GM19035 (cell line): ENCODE measurements around the gene GRM1.

Experiments
- ATAC-seq: cut with Tn5 transposase; IDR thresholded peaks from one replicate; pipeline ENCODE4 v1.9.1; 2021; ENCODE audit not compliant: unreplicated experiment

The GRM1 gene

DNA sequence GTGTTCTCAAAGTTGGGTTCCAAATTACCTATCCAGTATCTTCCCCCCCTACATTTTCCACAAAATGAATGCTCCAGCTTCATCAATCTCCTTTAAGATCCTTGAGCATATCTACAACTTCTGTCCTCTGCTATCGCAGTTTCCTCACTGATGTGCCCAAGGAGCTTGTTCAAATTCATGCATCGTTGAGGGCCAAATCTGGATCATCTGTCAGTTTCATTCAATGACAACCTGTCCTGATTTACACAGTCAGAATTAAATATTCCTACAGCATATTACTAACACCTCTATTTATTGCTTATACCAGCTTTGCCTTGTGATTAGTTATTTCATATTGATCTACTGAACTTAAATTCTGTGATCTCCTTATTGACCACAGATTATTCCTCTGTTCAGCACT is 68.7 kb downstream of the GRM1 start:
- no peak for ATAC-seq

- ATAC-seq = no peak
Observed at GRCh38 chr6:146100776-146101175, 71.9 kb downstream of the GRM1 start.

GRCh38 chr6:146103416-146104072 is 74.7 kb downstream of the GRM1 start:
- ATAC-seq = no peak

GRCh38 chr6:146106532-146106931 is 77.7 kb downstream of the GRM1 start:
- no peak for ATAC-seq

GRCh38 chr6:146110990-146111389 is 82.1 kb downstream of the GRM1 start:
- ATAC-seq = no peak

DNA sequence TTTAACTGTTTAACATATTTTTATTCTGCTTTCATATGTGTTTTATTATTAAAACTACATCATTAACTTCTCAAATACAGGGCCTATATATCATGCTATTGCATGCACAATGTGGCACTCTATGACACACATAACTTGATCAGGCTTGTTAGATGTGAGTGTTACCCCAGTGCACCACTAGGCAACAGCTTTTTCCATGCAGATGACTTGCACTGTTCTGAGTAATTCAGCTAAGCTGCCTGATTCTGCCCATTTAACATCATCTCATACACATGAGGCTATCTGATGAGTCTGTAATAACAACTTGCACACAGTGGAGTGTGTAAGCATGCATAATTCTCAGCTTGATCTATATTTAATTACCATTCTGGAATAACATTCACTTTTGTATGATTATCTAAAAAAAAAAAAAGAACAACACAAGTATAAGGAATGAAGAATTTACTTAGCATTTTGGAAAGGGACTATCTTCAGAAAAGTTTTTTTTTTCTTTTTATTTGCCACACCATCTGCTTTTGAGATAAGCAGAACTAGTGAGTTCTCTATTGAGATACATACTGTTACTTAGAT is 83.1 kb downstream of the GRM1 start:
- no peak for ATAC-seq

DNA sequence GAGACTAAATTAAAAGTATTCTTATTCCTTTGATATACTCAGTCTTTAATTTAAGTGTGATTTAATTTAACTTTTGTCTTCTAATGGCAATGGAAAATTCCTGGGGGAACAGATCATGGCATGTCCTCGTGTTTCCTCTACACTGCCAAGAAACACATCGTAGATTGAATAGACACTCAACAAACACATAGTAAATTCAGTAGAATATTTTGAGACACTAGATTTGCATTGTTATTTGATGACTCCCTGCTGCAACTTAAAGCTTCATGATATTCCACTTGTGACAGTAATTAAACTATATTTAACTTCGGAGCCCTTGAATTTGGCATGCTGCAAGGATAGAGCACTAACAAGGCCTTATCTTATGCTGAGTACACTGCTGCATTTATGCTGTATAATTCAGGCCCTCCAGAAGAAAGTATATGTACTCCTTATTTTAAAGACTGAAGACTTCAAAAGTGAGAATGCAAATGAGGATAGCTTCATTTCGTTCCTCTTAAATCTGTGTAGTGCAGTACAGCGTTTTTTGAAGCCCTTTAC is 84.3 kb downstream of the GRM1 start:
- ATAC-seq = no peak

GRCh38 chr6:146123616-146124015 is 94.8 kb downstream of the GRM1 start:
- no peak for ATAC-seq

DNA sequence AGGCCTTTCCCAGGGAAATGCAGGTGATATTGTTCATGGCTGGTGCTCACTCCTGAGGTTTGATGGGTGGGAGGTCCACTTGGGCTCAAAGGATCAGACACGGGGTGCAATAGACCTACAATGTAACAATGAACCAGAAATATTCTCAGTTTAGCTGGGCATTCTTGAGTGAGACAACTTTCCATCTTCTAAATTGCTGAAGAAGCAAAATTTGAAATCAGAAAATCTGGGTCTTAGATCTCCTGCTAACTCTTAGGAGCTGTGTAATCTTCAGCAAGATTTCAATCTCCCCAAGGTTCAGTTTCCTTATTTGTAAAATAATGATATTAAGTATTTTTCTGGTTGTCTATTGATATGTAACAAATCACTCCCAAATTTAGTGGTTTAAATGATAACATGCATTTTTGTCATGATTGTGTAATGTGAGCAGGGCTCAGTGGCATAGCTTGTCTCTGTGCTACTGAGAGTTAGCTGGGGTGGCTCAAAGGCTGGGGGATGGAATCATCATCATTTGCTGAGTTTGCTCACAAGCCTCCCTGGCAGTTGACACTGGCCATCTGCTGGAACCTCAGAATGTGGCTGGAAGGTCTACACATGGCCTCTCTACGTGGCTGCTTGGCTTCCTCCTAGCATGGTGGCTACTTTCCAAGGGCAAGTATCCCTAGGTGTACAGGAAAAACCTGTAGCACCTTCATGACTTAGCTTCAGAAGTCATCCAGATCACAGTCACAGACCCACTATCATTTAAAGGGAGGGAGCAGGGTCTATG is 98.8 kb downstream of the GRM1 start:
- no peak for ATAC-seq

DNA sequence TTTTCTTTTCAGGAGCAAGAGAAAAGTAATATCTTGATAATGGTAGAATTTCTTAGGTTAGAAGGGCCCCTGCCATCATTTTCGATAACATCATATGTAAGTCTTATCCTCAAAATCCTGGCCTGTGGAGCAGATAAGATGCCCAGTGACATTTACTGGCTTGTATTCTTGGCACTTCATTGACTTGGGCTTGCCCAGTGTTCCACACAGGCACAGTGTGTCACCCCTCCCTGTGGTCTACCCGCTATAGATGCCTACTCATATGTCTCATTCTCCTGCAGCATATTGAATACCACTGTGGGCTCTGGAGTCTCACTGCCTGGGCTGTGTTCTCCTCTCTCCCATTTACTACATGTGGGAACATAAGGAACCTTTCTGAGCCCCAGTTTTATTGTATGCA is 105.0 kb downstream of the GRM1 start:
- no peak for ATAC-seq

- ATAC-seq = no peak
Observed at GRCh38 chr6:146135167-146135566, 106.3 kb downstream of the GRM1 start.

GRCh38 chr6:146146836-146147235 is 118.0 kb downstream of the GRM1 start:
- no peak for ATAC-seq

DNA sequence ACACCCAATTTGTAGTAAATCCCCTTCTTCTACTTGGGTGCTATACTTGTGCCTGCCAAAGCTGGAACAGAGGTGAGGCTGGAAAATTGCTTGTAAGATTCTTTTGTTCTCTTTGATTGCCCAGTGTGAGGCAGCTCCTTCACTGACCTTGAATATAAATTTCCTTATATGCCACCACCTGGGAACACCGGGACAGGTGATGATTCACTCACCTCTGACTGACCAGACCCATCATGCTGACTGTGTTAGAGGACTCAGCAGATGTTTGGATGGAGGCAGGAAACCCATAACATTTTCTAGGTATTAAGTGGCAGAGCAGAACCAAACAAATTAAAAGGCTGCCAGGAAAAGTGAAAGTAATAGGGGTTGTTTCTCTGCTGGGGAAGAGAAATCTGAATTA is 120.9 kb downstream of the GRM1 start:
- ATAC-seq = no peak

GRCh38 chr6:146153040-146153758 is 124.3 kb downstream of the GRM1 start:
- peak; percentile 99 for ATAC-seq

GRCh38 chr6:146154197-146154596 is 125.3 kb downstream of the GRM1 start:
- ATAC-seq = no peak

GRCh38 chr6:146161664-146162063 is 132.8 kb downstream of the GRM1 start:
- ATAC-seq = no peak

GRCh38 chr6:146169872-146170271 is 141.0 kb downstream of the GRM1 start:
- ATAC-seq = no peak

GRCh38 chr6:146177785-146178184 is 148.9 kb downstream of the GRM1 start:
- no peak for ATAC-seq

DNA sequence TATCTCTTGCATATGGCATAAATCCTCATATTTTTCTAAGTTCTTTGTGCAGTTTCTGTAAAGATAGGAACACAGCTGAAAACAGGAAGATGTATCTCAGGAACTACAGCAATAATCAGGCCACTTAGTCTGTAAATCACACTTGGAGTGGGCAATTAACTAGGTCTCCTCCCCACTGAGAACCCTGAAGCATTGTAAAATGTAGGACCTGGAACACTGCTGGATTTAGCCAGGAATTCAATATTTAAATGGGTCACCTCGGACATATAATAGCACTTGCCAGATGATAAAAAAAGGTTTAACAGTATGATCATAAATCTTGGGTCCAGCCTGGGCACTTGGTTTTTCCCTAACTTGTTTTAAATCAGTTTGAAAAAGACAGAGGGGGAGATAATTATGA is 155.0 kb downstream of the GRM1 start:
- ATAC-seq = no peak

DNA sequence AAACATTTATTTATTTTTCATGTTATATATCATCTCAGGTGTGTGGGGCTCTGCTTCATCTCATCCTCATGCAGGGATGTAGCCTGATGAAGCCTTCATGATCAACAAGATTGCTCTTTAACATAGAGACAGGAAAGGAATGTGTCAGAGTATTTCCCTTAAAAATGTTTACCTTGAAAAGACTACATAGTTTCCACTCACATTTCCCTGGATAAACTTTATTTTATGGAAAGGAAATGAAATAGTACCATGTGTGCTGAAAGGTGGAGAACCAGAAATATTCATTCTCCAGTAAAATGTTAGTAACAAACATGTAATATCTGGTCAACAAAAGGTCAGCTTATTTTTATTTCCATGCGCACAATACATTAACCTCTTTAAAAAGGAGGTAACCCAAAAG is 155.8 kb downstream of the GRM1 start:
- ATAC-seq = no peak

GRCh38 chr6:146189131-146189530 is 160.3 kb downstream of the GRM1 start:
- no peak for ATAC-seq
